Measurements from ENCODE around the gene NEDD4.
"Not testable (repeated sequence)": the region's sequence is repeated elsewhere in the genome, so short reads cannot be mapped to it uniquely, and the experiment has no call there.

NEDD4 gene

DNA sequence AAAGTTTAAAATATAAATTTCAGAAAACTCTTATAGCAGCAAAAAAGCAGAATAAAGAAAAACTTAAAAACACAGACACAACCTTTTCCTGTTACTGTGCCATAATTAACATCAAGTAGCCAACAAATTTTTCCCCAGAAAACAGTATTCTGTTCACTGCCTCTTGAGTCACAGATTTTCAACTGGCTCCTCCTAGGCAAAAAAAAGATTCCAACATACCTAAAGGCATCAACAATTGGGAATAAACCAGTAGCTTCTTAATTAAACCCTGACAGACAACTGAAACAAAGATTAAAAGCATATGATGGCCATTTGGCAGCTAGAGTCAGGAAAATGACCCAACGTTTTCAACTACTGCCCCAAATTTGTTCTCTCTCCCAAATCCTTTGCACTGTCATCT is 10.9 kb upstream of the NEDD4 start:
- not testable (repeated sequence) for DNase-seq (ENCODE audit: low read depth)

DNA sequence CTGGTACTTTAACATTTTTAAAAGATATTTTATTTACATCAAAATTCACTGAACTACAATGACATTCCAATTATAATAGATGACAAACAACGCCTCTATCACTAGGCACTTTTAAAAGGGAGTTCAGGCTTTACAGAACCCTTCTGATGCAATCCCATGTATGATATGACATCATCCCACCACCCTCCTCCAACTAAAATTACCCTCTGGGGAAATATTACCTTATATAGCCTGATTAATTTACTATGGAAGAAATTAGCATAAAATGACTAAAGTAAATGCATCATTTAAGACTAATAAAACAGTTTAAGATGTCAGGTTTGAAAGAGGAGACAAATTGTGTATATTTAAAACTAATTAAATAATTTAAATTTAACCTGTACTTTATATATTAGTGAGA is 10.4 kb upstream of the NEDD4 start:
- not testable (repeated sequence) for DNase-seq (ENCODE audit: low read depth)

DNA sequence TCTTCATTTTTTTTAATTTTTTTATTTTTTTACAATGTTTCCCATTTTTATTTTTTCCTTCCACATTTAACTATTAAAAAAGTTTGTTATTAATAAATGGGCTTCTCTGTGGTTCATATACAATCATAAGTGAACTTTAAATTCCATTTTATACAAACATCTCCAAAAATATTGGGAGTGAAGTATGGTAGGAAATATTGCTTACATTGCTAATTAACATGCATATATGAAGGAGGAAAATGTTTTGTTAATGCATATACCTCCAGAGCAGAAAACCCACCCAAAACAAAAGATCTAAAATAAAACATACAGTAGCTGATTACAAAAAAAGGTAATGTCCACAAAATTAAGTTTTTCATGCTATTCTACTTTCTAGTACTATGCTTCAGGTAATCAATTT is 9.9 kb upstream of the NEDD4 start:
- not testable (repeated sequence) for DNase-seq (ENCODE audit: low read depth)

DNA sequence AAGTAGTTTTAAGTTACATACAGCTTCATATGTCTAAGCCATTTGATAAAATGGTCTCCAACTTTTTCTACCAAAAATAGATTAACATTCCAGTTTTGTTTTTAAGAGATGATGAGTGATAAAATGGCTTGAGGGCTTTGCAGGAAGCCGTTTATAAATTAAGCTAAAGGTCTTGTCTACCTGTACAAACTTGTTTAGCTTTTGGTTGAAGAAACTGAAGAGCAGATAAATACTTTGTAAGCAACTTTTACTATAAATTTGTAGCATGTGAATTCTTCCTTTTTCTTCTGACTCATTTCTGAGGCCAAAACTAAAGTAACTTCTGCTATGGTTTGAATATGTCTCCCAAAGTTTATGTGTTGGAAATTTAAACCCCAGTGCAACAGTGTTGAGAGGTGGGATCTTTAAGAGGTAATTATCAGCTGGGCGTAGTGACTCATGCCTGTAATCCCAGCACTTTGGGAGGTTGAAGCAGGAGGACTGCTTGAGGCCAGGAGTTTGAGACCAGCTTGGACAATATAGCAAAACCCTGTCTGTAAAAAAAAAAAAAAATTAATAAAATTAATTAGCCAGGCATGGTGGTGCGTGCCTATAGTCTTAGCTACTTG is 8.2 kb upstream of the NEDD4 start:
- DNase-seq (ENCODE audit: low read depth), result no peak

DNA sequence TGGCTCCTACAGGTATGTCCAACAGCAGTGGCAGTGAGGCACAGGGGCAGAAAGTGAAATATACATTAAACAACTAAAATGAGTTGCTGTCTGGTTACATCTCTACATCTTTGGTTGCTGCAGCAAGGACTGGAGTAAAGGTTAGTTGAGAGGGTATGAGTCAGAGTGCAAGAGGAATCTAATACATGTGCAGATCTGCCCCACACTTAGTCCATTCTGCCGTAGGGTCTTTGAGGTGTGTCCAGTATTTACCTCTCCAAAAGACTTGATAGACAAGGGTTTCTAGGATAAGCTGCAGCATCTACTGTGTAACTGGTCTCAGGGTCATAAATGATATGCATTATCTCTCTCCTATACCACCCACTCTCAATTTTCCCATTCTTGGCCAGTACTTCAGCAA is 6.2 kb upstream of the NEDD4 start:
- no peak for DNase-seq (ENCODE audit: low read depth)

- no peak for DNase-seq (ENCODE audit: low read depth)
Measured at GRCh38 chr15:55998478-55998877, 5.1 kb upstream of the NEDD4 start.

DNA sequence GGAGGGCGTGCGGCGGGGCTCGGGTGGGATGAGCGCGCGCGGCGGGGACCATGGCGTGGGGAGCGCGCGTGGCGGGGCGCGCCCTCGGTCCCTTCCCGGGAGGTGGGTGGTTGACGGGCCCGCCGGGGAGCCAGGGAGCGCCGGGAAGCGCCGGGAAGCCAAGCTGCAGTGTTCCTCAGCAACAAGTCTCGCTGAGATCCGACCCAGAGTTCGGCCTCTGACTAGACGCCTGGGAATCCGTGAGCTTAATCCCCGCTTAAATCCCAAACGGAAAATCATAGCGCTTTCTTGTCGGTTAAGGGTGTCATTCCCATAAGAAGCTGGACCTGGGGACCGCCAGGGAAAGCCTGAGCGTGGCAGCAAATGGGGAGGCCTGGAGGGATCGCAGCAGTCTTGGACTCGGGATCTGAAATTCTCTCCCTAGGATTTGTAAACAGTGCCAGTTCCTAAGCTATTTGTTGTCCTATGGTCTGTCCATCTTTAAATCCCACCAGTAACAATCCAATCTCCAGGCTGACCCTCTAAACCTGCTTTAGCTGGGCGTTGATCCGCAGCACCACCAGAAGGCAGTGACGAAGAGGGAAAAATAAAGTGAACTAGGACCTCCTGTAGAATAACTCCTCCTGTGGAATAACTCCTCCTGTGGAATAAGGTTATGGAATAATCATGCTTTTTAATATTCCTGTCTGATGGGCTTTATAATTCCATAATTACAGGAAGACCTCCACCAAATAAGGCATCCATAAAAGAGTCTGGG is 570 bp upstream of the NEDD4 start:
- DNase-seq (ENCODE audit: low read depth), result no peak

DNA sequence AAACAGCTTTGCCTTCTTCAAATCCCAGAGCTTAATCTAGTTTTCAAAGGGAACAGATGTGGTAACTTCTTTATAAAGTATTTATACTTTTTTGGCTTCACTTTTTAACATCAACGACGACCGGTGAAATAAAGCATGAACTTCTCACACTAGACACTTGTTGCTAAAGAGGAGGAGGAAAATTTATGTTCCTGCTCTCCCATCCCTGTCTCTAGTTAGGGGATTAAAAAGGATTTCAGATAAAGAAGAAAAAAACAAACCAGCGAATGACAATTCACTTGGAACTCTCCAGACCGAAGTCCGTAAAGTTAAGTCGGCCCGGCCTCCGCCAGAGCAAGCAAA is 672 bp downstream of the NEDD4 start:
- no peak for DNase-seq (ENCODE audit: low read depth)

DNA sequence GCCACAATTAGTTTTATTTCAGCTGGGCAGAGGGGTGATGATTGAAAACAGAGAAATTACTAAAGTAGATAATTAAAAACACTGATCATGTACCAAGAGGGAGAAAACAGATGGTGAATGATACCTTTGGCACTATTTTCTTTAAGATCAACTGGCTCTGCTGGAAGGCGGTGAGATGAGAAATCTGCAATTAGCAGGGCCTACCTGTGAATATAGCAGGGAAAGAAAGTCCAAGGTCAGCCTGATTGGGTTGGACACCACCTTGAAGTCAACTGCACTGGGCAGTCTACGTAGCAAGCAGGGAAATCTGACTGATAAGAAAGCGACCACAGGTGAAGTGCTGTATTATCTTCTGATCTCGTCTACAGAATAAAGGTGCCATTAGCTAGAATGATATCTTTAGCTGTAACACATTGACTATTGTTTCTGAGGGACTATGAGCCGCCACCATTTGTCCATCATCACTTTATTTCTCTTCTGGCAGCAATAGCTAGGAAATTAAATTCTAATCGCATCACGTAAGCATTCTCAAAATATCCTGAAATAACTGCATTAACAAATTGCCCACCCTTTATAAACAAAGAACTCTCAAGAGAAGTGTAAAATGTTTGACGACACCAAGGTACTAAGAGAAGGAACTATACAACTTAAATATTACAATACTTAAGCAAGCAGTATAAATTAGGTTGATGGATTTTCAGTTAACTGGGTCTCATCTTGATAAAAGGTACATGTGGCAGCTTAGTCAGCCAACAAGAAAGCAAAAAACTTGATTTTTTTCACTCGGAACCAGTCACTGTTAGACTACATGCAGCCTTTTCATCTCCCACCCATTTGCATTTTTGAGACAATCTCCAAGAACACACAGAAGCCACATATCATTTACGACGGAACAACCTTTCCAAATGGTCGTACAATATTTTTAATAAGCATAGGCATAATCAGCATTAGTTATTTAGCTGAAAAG is 1.3 kb downstream of the NEDD4 start:
- no peak for DNase-seq (ENCODE audit: low read depth)

DNA sequence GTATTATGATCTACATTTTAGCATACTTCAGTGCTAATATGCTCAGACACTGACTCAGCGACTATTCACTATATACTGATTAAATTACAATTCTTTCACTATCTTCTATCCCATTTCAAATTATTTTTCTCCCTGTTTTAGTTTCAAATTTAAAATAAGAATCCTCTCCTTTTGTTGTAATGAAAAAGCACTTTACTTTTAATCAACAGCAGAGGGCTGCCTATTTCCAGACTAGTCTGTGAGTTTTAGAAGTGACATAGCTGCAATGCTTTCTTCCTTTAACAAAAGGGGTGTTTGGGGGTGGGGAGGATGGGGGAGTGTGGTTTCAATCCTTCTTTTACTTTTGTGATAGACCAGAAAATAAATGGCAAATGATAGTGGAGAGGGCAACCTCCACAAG is 2.4 kb downstream of the NEDD4 start:
- no peak for DNase-seq (ENCODE audit: low read depth)

DNA sequence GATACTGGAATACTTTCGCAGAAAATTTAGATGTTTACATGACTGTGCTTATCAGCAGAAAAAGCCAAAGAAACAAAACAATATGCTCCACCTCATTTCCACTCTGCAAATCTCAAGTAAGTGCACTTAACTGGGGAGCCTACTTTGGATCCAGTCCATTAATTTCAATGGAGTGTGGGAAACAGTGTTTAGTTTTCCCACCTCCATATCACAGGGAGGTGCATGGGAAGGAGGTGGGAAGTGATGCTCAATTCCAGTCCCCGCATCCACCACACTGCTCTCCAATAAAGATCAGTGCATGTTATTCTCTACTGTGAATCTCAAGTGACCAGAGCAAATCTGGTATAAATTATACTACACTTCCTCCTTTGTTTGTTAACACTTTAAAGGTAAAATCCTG is 2.9 kb downstream of the NEDD4 start:
- no peak for DNase-seq (ENCODE audit: low read depth)

- DNase-seq (ENCODE audit: low read depth), result no peak
Measured at GRCh38 chr15:55989383-55989782, 4.0 kb downstream of the NEDD4 start.

- no peak for DNase-seq (ENCODE audit: low read depth)
Measured at GRCh38 chr15:55981582-55982249, 11.7 kb downstream of the NEDD4 start.

DNA sequence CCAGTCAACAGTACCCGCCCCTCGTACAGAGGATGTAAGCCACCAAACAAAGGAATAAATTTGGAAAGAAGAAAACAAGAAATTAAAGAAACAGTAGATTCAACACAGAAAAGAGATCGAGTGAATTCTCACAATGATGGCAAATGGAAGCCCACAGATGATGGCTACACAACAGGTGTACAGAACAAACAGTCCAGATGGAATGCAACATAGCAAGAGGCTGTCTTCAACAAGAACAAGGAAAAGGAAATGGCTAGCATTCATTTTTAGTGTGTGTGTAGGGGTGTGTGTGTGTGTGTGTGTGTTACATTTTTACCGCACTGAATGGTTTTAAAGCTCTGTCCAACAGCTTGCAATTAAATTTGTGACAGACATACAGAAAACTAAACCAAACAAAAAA is 12.9 kb downstream of the NEDD4 start:
- DNase-seq (ENCODE audit: low read depth), result no peak

DNA sequence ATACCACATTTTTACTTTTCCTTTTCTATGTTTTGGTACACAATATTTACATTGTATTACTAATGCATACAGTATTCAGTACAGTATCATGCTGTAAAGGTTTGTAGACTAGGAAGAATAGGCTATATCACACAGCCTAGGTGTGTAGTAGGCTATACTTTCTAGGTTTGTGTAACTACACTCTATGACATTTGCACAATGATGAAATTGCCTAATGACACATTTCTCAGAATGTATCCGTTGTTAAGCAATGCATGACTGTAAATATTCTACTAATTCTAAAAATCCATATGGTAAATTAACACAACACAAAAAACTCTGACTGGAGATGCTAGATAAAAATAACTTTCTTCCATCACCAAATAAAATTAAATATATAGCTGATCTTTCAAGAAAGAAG is 16.2 kb downstream of the NEDD4 start:
- DNase-seq (ENCODE audit: low read depth), result no peak

GRCh38 chr15:55970286-55970685 is 23.1 kb downstream of the NEDD4 start:
- no peak for DNase-seq (ENCODE audit: low read depth)

DNA sequence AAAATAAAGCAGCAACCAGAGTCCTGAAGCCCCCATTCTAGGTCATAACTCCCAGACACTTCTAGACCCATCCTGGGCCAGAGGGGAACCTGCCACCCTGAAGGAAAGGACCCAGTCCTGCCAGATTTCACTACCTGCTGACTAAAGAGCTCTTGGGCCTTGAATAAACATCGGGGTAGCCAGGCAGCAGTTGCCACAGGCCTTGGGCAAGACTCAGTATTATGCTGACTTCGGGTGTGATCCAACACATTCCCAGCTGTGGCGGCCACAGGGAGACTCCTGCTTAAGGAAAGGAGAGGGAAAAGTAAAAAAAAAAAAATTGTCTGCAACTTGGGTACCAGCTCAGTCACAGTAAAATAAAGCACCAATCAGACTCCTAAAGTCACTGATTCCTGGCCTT is 23.8 kb downstream of the NEDD4 start:
- no peak for DNase-seq (ENCODE audit: low read depth)

- no peak for DNase-seq (ENCODE audit: low read depth)
Measured at GRCh38 chr15:55968923-55969322, 24.5 kb downstream of the NEDD4 start.

DNA sequence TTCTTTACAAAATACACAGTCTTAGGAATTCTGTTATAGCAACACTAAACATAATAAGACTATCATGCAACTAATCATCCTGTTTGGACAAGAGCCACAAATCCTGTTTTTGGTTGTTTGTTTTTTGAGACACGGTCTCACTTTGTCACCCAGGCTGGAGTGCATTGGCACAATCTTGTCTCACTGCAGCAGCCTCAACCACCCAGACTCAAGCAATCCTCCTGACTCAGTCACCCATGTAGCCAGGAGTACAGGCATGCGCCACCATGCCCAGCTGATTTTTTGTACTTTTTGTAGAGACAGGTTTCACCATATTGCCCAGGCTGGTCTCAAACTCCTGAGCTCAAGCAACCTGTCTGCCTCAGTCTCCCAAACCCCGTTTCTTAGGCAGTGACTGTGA is 28.3 kb downstream of the NEDD4 start:
- DNase-seq (ENCODE audit: low read depth), result no peak

DNA sequence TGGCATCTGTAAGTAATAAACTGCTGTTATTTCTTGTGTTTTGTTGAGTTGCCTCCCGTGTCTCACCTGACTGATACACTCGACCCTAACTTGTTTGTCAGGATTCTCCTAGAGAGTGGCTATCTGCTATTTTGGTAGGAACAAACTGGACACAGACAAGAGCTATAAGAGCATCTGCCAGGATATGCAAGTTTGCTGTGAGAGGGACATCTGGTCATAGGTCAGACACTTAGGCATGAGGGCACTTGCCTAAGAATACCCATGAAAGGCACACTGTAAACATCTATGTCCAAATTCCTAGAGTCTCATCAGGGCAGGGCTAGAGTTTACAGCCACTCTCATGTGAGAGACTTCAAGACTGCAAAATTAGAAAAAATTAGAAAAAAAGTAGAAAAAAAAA is 32.5 kb downstream of the NEDD4 start:
- DNase-seq (ENCODE audit: low read depth), result no peak

GRCh38 chr15:55959744-55960447 is 33.5 kb downstream of the NEDD4 start:
- DNase-seq (ENCODE audit: low read depth), result no peak

DNA sequence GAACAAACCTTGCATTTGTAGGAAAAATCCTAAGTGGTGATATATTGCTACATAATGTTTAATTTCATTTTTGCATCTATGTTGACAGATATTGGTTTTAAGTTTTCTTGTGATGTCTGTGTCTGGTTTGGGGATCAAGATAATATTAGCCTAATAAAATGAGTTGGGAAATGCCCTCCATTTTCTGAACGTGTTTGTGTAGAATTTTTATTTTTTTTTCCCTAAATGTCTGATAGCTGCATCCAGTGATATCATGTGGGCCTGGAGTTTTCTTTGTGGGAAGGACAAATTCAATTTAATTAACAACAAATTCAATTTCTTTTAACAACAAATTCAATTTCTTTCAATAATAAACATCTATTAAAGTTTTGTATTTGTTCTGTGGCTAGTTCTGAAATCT is 35.1 kb downstream of the NEDD4 start:
- DNase-seq (ENCODE audit: low read depth), result no peak
